IMR-90 (cell line): Measurements from ENCODE around the gene ROR2.

Experiments
- BHLHE40 ChIP-seq: fragments of 150-350 bp; IDR thresholded peaks from 2 replicates; pipeline ENCODE4 v1.6.1; 2016; ENCODE audit warnings: mild to moderate bottlenecking, low read depth, low read length
- CEBPB ChIP-seq: IDR thresholded peaks from 2 replicates; pipeline ENCODE4 v1.6.1; 2012; ENCODE audit warnings: low read depth, low read length, improper control_type of control experiment
- CHD1 ChIP-seq: IDR thresholded peaks from 2 replicates; pipeline ENCODE4 v1.6.1; 2012; ENCODE audit warnings: low read depth, low read length, improper control_type of control experiment
- MAFK ChIP-seq: IDR thresholded peaks from 2 replicates; pipeline ENCODE4 v1.6.1; 2012; ENCODE audit warnings: low read depth, low read length, improper control_type of control experiment
- MAZ ChIP-seq: IDR thresholded peaks from 2 replicates; pipeline ENCODE4 v1.6.1; 2012; ENCODE audit warnings: low read depth, mild to moderate bottlenecking, low read length, improper control_type of control experiment, moderate library complexity, borderline replicate concordance
- MXI1 ChIP-seq: IDR thresholded peaks from 2 replicates; pipeline ENCODE4 v1.6.1; 2012; ENCODE audit warnings: low read depth, mild to moderate bottlenecking, low read length, moderate library complexity, borderline replicate concordance
- POLR2A ChIP-seq: IDR thresholded peaks from 2 replicates; pipeline ENCODE4 v1.6.1; 2012; ENCODE audit warnings: mild to moderate bottlenecking, low read depth, low read length
- RAD21 ChIP-seq: IDR thresholded peaks from 2 replicates; pipeline ENCODE4 v1.6.1; 2012; ENCODE audit warnings: low read length, improper control_type of control experiment
- RFX5 ChIP-seq: IDR thresholded peaks from 2 replicates; pipeline ENCODE4 v1.8.0; 2012; ENCODE audit warnings: low read depth, mild to moderate bottlenecking, low read length, moderate library complexity
- SMC3 ChIP-seq: fragments of 150-350 bp; IDR thresholded peaks from 2 replicates; pipeline ENCODE4 v1.6.1; 2016; ENCODE audit warnings: low read depth, mild to moderate bottlenecking, antibody characterized with exemption, low read length, moderate library complexity
- USF2 ChIP-seq: fragments of 150-350 bp; IDR thresholded peaks from 2 replicates; pipeline ENCODE4 v1.6.1; 2017; ENCODE audit warnings: mild to moderate bottlenecking, antibody characterized with exemption, low read length, low read depth
- TF ChIP-seq, protein P1 (sequence below): conservative IDR thresholded peaks from 2 replicates; pipeline ENCODE4 v1.5.1; 2012; ENCODE audit warnings: mild to moderate bottlenecking, low read depth, low read length, improper control_type of control experiment

DNA sequence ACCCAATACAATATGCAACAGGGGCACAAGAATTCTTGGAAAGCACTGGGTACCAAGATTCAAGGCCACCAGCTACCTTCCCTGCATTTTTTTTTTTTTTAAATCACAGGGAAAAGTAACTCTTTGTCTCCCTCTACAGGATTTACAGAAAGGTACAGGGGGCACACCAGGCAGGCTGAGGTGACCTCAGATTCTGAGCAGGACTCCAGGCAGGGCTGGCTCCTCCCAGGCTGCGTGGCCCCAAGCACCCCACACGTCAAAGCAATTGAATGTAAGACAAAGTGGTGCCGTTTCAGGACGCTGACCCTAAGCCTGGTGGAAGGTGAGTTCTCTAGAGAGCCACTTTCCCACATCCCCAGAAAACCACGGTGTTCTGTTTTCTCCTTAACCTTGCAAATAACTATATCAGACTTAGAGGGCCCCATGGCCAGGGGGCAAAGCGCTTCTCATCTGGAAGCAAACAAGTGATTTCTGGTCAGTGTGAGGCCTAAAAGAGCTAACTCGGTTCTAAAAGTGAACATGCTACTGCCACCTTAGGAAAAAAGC is 222.6 kb downstream of the ROR2 start:
- TF ChIP-seq, protein P1, sequence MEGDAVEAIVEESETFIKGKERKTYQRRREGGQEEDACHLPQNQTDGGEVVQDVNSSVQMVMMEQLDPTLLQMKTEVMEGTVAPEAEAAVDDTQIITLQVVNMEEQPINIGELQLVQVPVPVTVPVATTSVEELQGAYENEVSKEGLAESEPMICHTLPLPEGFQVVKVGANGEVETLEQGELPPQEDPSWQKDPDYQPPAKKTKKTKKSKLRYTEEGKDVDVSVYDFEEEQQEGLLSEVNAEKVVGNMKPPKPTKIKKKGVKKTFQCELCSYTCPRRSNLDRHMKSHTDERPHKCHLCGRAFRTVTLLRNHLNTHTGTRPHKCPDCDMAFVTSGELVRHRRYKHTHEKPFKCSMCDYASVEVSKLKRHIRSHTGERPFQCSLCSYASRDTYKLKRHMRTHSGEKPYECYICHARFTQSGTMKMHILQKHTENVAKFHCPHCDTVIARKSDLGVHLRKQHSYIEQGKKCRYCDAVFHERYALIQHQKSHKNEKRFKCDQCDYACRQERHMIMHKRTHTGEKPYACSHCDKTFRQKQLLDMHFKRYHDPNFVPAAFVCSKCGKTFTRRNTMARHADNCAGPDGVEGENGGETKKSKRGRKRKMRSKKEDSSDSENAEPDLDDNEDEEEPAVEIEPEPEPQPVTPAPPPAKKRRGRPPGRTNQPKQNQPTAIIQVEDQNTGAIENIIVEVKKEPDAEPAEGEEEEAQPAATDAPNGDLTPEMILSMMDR = peak; percentile 73
- no peak for TF ChIP-seq RFX5
- TF ChIP-seq BHLHE40 = no peak
- no peak for TF ChIP-seq USF2
- no peak for TF ChIP-seq MXI1
- TF ChIP-seq POLR2A = no peak
- TF ChIP-seq SMC3 = peak; percentile 67
- TF ChIP-seq MAZ = peak; percentile 36; the same call in 1 of the 2 replicates
- no peak for TF ChIP-seq MAFK
- TF ChIP-seq CHD1 = no peak
- TF ChIP-seq RAD21 = peak; percentile 76
- TF ChIP-seq CEBPB = no peak
